ENCODE results near the gene TCP11L2.

TCP11L2 gene

GRCh38 chr12:106276032-106276740, 26.3 kb upstream of the TCP11L2 start:
- no peak overlapping the region for H3K27ac ChIP-seq (ENCODE audit: low read length)
- DNase-seq = peak; percentile 16
- no peaks in the 10 kb centered on the region for H3K27me3 ChIP-seq (replicated peaks; ENCODE audit: insufficient read depth, low read length)
- H3K9ac ChIP-seq (ENCODE audit: low read length) = no peak overlapping the region
- H4K20me1 ChIP-seq (ENCODE audit: insufficient read depth, low read length) = no peaks in the 10 kb centered on the region
- no peak overlapping the region for H3K4me2 ChIP-seq (ENCODE audit: low read depth, low read length)
- no peaks in the 10 kb centered on the region for H3K9me3 ChIP-seq (replicated peaks; ENCODE audit: insufficient read depth, low read length)
- H2AFZ ChIP-seq (ENCODE audit: low read length) = no peak overlapping the region
- no peaks in the 10 kb centered on the region for H3F3A ChIP-seq (ENCODE audit: insufficient read depth, low read length)
- no peak overlapping the region for H3K4me3 ChIP-seq (ENCODE audit: low read length)
- TF ChIP-seq CTCF (IDR thresholded peaks at IDR 0.05; ENCODE audit: low read length) (no peak), EZH2phosphoT487 (IDR thresholded peaks at IDR 0.05; ENCODE audit: low read length) (no peak), EZH2 (optimal IDR thresholded peaks at IDR 0.05; ENCODE audit: low read depth, low read length) (no peak)
- peaks cover 13% of the 10 kb centered on the region for H3K4me1 ChIP-seq (ENCODE audit: low read length)
- H3K79me2 ChIP-seq (ENCODE audit: low read length) = no peaks in the 10 kb centered on the region
- H3K36me3 ChIP-seq (replicated peaks; ENCODE audit: insufficient read depth, low read length) = no peaks in the 10 kb centered on the region
- no peaks in the 10 kb centered on the region for H3K9me2 ChIP-seq (replicated peaks; ENCODE audit: insufficient read depth, low read length)

- H3K4me2 ChIP-seq (ENCODE audit: low read depth, low read length) = no peak overlapping the region
- H3K9me3 ChIP-seq (replicated peaks; ENCODE audit: insufficient read depth, low read length) = no peaks in the 10 kb centered on the region
- no peak overlapping the region for H3K9ac ChIP-seq (ENCODE audit: low read length)
- H2AFZ ChIP-seq (ENCODE audit: low read length) = no peak overlapping the region
- no peak for DNase-seq
- H3K27ac ChIP-seq (ENCODE audit: low read length) = no peak overlapping the region
- H3K79me2 ChIP-seq (ENCODE audit: low read length) = no peaks in the 10 kb centered on the region
- no peaks in the 10 kb centered on the region for H3K27me3 ChIP-seq (replicated peaks; ENCODE audit: insufficient read depth, low read length)
- TF ChIP-seq CTCF (IDR thresholded peaks at IDR 0.05; ENCODE audit: low read length) (no peak), EZH2 (optimal IDR thresholded peaks at IDR 0.05; ENCODE audit: low read depth, low read length) (no peak), EZH2phosphoT487 (IDR thresholded peaks at IDR 0.05; ENCODE audit: low read length) (no peak)
- no peak overlapping the region for H3K4me3 ChIP-seq (ENCODE audit: low read length)
- no peaks in the 10 kb centered on the region for H3K36me3 ChIP-seq (replicated peaks; ENCODE audit: insufficient read depth, low read length)
- no peaks in the 10 kb centered on the region for H3F3A ChIP-seq (ENCODE audit: insufficient read depth, low read length)
- no peaks in the 10 kb centered on the region for H4K20me1 ChIP-seq (ENCODE audit: insufficient read depth, low read length)
- no peaks in the 10 kb centered on the region for H3K9me2 ChIP-seq (replicated peaks; ENCODE audit: insufficient read depth, low read length)
- H3K4me1 ChIP-seq (ENCODE audit: low read length) = peaks cover 12% of the 10 kb centered on the region
These were observed 22.4 kb upstream of the TCP11L2 start for GRCh38 chr12:106280106-106280505.

- Histone ChIP-seq H3K4me3 (ENCODE audit: low read length) (no peak overlapping the region), H3F3A (ENCODE audit: insufficient read depth, low read length) (no peaks in the 10 kb centered on the region), H3K4me1 (ENCODE audit: low read length) (0 out of 2 replicates have a peak, but pooled peaks cover 4% of the 10 kb centered on the region), H3K27me3 (replicated peaks; ENCODE audit: insufficient read depth, low read length) (no peaks in the 10 kb centered on the region), H3K9ac (ENCODE audit: low read length) (no peak overlapping the region), H3K9me2 (replicated peaks; ENCODE audit: insufficient read depth, low read length) (no peaks in the 10 kb centered on the region), H4K20me1 (ENCODE audit: insufficient read depth, low read length) (no peaks in the 10 kb centered on the region), H3K27ac (ENCODE audit: low read length) (no peak overlapping the region), H2AFZ (ENCODE audit: low read length) (no peak overlapping the region), H3K9me3 (replicated peaks; ENCODE audit: insufficient read depth, low read length) (no peaks in the 10 kb centered on the region), H3K36me3 (replicated peaks; ENCODE audit: insufficient read depth, low read length) (no peaks in the 10 kb centered on the region), H3K79me2 (ENCODE audit: low read length) (no peaks in the 10 kb centered on the region), H3K4me2 (ENCODE audit: low read depth, low read length) (no peak overlapping the region)
- TF ChIP-seq EZH2 (optimal IDR thresholded peaks at IDR 0.05; ENCODE audit: low read depth, low read length) (no peak), EZH2phosphoT487 (IDR thresholded peaks at IDR 0.05; ENCODE audit: low read length) (no peak), CTCF (IDR thresholded peaks at IDR 0.05; ENCODE audit: low read length) (no peak)
- no peak for DNase-seq
These were observed 21.3 kb upstream of the TCP11L2 start for GRCh38 chr12:106281056-106281782.
